Stimulated activated CD8-positive, alpha-beta memory T cell treated with anti-CD3 and anti-CD28 coated beads, Interleukin-4, amount 100 ng/mL, for 48 hours (primary cell): ENCODE data around the gene NEK9.

Experiments used
- DNase-seq: peaks from one replicate; pipeline ENCODE4 v3.0.0-alpha.2; 2020

Gene NEK9

GRCh38 chr14:75063491-75064204, 63.2 kb downstream of the NEK9 start, which contains the start of gene ACYP1:
TSS of gene ACYP1 (minus strand) at chr14:75064024. CDS start at chr14:75063553, 471 bp downstream.
- peak; percentile 96 for DNase-seq

- DNase-seq = no peak
Observed at GRCh38 chr14:75063013-75063412, 63.8 kb downstream of the NEK9 start.

- no peak for DNase-seq
Observed at GRCh38 chr14:75060420-75060819, 66.4 kb downstream of the NEK9 start.

- DNase-seq = no peak
Observed at GRCh38 chr14:75059642-75060041, 67.2 kb downstream of the NEK9 start.

- DNase-seq = no peak
Observed at GRCh38 chr14:75054421-75054820, 72.4 kb downstream of the NEK9 start.

- DNase-seq = no peak
Observed at GRCh38 chr14:75053396-75054291, 73.2 kb downstream of the NEK9 start.

- DNase-seq = no peak
Observed at GRCh38 chr14:75051556-75051899, 75.3 kb downstream of the NEK9 start.

- peak; percentile 87 for DNase-seq
Observed at GRCh38 chr14:75050852-75051555, 75.8 kb downstream of the NEK9 start, which contains the start of gene MLH3. TSS of gene MLH3 (minus strand) at chr14:75051467. CDS start at chr14:75049655, 1,812 bp downstream.

GRCh38 chr14:75049731-75050201, 77.1 kb downstream of the NEK9 start:
- DNase-seq = no peak

GRCh38 chr14:75049136-75049535, 77.7 kb downstream of the NEK9 start:
- no peak for DNase-seq

- DNase-seq = no peak
Observed at GRCh38 chr14:75048101-75048500, 78.7 kb downstream of the NEK9 start.

GRCh38 chr14:75047506-75047905, 79.3 kb downstream of the NEK9 start:
- no peak for DNase-seq

GRCh38 chr14:75046899-75047298, 79.9 kb downstream of the NEK9 start:
- DNase-seq = no peak

- no peak for DNase-seq
Observed at GRCh38 chr14:75046275-75046674, 80.6 kb downstream of the NEK9 start.

GRCh38 chr14:75044752-75045151, 82.1 kb downstream of the NEK9 start:
- DNase-seq = no peak

GRCh38 chr14:75044322-75044721, 82.5 kb downstream of the NEK9 start:
- no peak for DNase-seq

GRCh38 chr14:75042035-75042434, 84.8 kb downstream of the NEK9 start:
- DNase-seq = no peak

- DNase-seq = no peak
Observed at GRCh38 chr14:75041613-75042012, 85.2 kb downstream of the NEK9 start.

- DNase-seq = no peak
Observed at GRCh38 chr14:75040959-75041358, 85.9 kb downstream of the NEK9 start.

GRCh38 chr14:75040507-75040906, 86.3 kb downstream of the NEK9 start:
- DNase-seq = no peak

GRCh38 chr14:75032939-75033338, 93.9 kb downstream of the NEK9 start:
- no peak for DNase-seq

- no peak for DNase-seq
Observed at GRCh38 chr14:75030147-75030546, 96.7 kb downstream of the NEK9 start.
